HG03442 (cell line): ENCODE measurements around the gene PPP1R12B.
"Not testable (repeated sequence)": the region's sequence is repeated elsewhere in the genome, so short reads cannot be mapped to it uniquely, and the experiment has no call there.

Experiments used
- ATAC-seq: cut with Tn5 transposase; IDR thresholded peaks from one replicate; pipeline ENCODE4 v1.9.1; 2021; ENCODE audit warnings: mild to moderate bottlenecking, moderate library complexity; ENCODE audit not compliant: unreplicated experiment

The PPP1R12B gene

GRCh38 chr1:202401771-202402170 is 53.3 kb downstream of the PPP1R12B start:
- not testable (repeated sequence) for ATAC-seq

- not testable (repeated sequence) for ATAC-seq
Measured at GRCh38 chr1:202403381-202403780, 54.9 kb downstream of the PPP1R12B start.

GRCh38 chr1:202405928-202406327 is 57.4 kb downstream of the PPP1R12B start:
- no peak for ATAC-seq

DNA sequence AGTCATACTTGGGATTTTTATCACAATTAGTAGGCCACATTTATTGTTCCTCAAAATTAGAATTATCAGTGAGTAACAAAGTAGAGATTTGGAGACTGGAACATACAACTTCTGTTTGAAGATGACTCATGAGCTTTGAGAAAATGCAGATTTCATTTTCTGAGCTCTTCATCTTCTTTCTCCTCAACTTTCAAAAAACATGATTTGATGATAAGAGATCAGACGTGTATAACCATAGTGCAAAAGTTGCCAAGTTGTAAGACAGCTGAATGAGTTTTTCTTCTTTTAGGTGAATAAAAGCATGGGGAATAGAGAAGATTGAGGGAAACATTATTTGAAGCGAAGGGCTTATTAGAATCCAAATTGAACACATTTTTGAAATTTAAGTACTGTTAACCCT is 58.4 kb downstream of the PPP1R12B start:
- ATAC-seq, result not testable (repeated sequence)

GRCh38 chr1:202407378-202407777 is 58.9 kb downstream of the PPP1R12B start:
- ATAC-seq, result not testable (repeated sequence)

- ATAC-seq, result not testable (repeated sequence)
Measured at GRCh38 chr1:202410251-202410650, 61.8 kb downstream of the PPP1R12B start.

- ATAC-seq, result not testable (repeated sequence)
Measured at GRCh38 chr1:202410854-202411357, 62.4 kb downstream of the PPP1R12B start.

GRCh38 chr1:202411422-202411821 is 62.9 kb downstream of the PPP1R12B start:
- ATAC-seq, result no peak

- ATAC-seq, result not testable (repeated sequence)
Measured at GRCh38 chr1:202412421-202412820, 63.9 kb downstream of the PPP1R12B start.

DNA sequence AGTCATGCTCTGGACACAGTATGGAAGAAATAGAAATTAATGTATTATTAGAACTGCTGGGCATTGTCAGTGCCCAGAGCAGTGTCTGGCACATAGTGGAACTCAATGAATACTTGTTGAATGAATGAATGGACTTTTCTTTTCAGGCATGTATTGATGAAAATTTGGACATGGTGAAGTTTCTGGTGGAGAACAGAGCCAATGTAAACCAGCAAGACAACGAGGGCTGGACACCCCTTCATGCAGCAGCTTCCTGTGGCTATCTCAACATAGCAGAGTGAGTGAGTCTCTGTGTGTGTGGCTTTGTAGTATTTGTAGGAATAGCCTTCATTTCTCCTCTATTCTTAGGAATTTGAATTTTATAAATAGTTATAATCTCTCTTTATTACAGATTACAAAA is 68.1 kb downstream of the PPP1R12B start:
- no peak for ATAC-seq

DNA sequence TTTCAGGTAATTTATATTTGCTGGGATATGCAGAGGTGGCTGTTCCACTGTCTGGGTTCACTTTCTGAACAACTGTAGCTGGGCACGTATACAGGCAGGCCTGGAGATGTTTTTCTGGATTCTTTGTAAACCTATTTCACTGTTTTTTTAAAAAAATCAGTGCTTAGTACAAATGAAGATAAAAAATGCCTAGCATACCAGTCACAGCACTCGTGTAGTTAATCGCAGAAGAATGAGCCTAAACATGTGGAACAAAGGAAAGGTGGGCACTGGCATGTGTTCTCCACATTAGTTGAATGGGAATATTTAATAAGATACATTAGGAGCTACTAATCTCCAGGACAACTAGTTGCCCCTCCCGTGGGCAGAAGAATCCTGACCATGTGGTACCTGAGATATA is 68.6 kb downstream of the PPP1R12B start:
- ATAC-seq, result not testable (repeated sequence)

- not testable (repeated sequence) for ATAC-seq
Measured at GRCh38 chr1:202417762-202418201, 69.3 kb downstream of the PPP1R12B start.

GRCh38 chr1:202419731-202420130 is 71.2 kb downstream of the PPP1R12B start:
- ATAC-seq, result not testable (repeated sequence)

DNA sequence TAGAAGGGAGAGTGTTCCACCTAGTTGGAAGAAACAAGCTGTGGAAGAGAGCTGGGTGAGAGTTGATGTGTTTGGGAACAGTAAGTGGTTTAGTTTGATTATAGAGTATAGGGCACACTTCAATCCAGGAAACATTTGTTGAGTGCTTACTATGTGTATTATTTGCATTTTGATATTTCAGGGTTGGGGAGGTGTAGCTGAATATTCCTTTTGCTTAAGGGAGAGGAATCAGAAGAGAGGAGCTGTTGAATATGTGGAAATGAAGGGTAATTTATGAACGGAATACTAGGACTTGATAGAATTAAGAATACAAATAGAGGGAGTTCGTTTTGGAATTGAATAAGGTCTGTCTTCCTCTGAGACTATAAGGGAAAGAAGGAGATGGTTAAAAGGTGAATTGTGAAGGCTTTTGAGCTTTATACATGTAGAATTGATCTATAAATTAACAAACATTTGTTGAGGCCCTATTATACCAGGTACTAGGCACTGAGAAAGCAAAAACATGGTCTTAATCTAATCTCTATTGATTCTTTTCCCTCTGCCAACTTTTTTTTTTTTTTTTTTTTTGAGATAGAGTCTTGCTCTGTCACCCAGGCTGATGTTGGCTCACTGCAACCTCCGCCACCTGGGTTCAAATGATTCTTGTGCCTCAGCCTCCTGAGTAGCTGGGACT is 72.1 kb downstream of the PPP1R12B start:
- ATAC-seq, result not testable (repeated sequence)

GRCh38 chr1:202422709-202423108 is 74.2 kb downstream of the PPP1R12B start:
- not testable (repeated sequence) for ATAC-seq

- ATAC-seq, result not testable (repeated sequence)
Measured at GRCh38 chr1:202424260-202424659, 75.8 kb downstream of the PPP1R12B start.

DNA sequence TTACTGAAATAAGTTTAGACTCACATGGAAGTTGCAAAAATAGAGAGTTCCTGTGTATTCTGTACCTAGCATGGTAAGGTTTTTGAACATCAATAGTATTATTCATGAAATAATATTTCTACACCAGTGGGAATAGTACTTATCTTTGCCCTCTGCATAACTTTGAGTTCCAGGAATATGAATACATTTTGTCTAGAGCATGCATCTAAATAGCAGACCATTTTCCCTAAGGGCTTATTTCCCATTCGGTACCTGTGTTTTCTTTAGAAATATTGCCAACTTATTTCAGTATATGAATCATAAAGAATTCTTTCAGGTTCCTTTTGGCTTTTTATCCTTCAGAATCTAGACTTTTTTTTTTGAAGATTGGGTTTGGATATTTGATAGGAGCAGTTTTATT is 81.6 kb downstream of the PPP1R12B start:
- ATAC-seq, result not testable (repeated sequence)

DNA sequence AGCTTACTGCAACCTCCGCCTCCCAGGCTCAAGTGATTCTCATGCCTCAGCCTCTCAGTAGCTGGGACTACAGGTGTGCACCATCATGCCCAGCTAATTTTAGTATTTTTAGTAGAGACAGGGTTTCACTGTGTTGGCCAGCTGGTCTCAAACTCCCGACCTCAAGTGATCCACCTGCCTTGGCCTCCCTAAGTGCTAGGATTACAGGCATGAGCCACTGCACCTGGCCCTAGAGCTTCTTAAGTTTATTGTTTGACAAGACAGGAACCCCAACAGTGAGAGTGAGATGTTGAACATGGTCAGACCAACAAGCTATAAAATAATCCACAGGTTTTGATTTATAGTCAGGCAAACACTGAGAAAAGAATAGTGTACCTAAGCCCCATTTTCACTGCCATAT is 83.8 kb downstream of the PPP1R12B start:
- ATAC-seq, result not testable (repeated sequence)

GRCh38 chr1:202433155-202434043 is 84.9 kb downstream of the PPP1R12B start:
- no peak for ATAC-seq

- ATAC-seq, result no peak
Measured at GRCh38 chr1:202434059-202434458, 85.6 kb downstream of the PPP1R12B start.

GRCh38 chr1:202438393-202439174 is 90.1 kb downstream of the PPP1R12B start:
- no peak for ATAC-seq
